ENCODE results near the gene ECT2L. TPM values are rescaled to one million over a fixed set of nuclear protein-coding genes. Genes with fewer than 3 reads are reported as not detected.

ECT2L gene
- polyA plus RNA-seq, 4 donors = 0.19 to 0.60 (median 0.27) TPM

GRCh38 chr6:138805016-138805765 is 9.3 kb downstream of the ECT2L start:
- DNase-seq (ENCODE audit: low read depth in 4 of 4, low spot score in 3 of 4) = no peak

- DNase-seq (ENCODE audit: low read depth in 4 of 4, low spot score in 3 of 4) = no peak
Measured at GRCh38 chr6:138806889-138807288, 11.0 kb downstream of the ECT2L start.

GRCh38 chr6:138809677-138810076 is 13.8 kb downstream of the ECT2L start:
- DNase-seq (ENCODE audit: low read depth in 4 of 4, low spot score in 3 of 4) = no peak

- no peak for DNase-seq (ENCODE audit: low read depth in 4 of 4, low spot score in 3 of 4)
Measured at GRCh38 chr6:138811866-138812265, 16.0 kb downstream of the ECT2L start.

GRCh38 chr6:138814179-138814834 is 18.4 kb downstream of the ECT2L start:
- DNase-seq (ENCODE audit: low read depth in 4 of 4, low spot score in 3 of 4) = no peak

GRCh38 chr6:138815221-138815620 is 19.3 kb downstream of the ECT2L start:
- no peak for DNase-seq (ENCODE audit: low read depth in 4 of 4, low spot score in 3 of 4)

- peak in 1 of 4 donors; percentile 52 for DNase-seq (ENCODE audit: low read depth in 4 of 4, low spot score in 3 of 4)
Measured at GRCh38 chr6:138815797-138816528, 20.1 kb downstream of the ECT2L start.

GRCh38 chr6:138817799-138818198 is 21.9 kb downstream of the ECT2L start:
- peak in 3 of 4 donors; percentile 64 to 76 (median 74) for DNase-seq (ENCODE audit: low read depth in 4 of 4, low spot score in 3 of 4)

- DNase-seq (ENCODE audit: low read depth in 4 of 4, low spot score in 3 of 4) = no peak
Measured at GRCh38 chr6:138818496-138819194, 22.8 kb downstream of the ECT2L start.

- no peak for DNase-seq (ENCODE audit: low read depth in 4 of 4, low spot score in 3 of 4)
Measured at GRCh38 chr6:138821519-138821918, 25.6 kb downstream of the ECT2L start.

- no peak for DNase-seq (ENCODE audit: low read depth in 4 of 4, low spot score in 3 of 4)
Measured at GRCh38 chr6:138824482-138825144, 28.7 kb downstream of the ECT2L start.

- no peak for DNase-seq (ENCODE audit: low read depth in 4 of 4, low spot score in 3 of 4)
Measured at GRCh38 chr6:138830248-138830647, 34.4 kb downstream of the ECT2L start.

- DNase-seq (ENCODE audit: low read depth in 4 of 4, low spot score in 3 of 4) = no peak
Measured at GRCh38 chr6:138832182-138832581, 36.3 kb downstream of the ECT2L start.

GRCh38 chr6:138833816-138834539 is 38.1 kb downstream of the ECT2L start:
- no peak for DNase-seq (ENCODE audit: low read depth in 4 of 4, low spot score in 3 of 4)

GRCh38 chr6:138837246-138837645 is 41.4 kb downstream of the ECT2L start:
- DNase-seq (ENCODE audit: low read depth in 4 of 4, low spot score in 3 of 4) = no peak

- DNase-seq (ENCODE audit: low read depth in 4 of 4, low spot score in 3 of 4) = no peak
Measured at GRCh38 chr6:138844192-138844591, 48.3 kb downstream of the ECT2L start.

- no peak for DNase-seq (ENCODE audit: low read depth in 4 of 4, low spot score in 3 of 4)
Measured at GRCh38 chr6:138847884-138848283, 52.0 kb downstream of the ECT2L start.

GRCh38 chr6:138848461-138848860 is 52.6 kb downstream of the ECT2L start:
- DNase-seq (ENCODE audit: low read depth in 4 of 4, low spot score in 3 of 4) = no peak

- DNase-seq (ENCODE audit: low read depth in 4 of 4, low spot score in 3 of 4) = no peak
Measured at GRCh38 chr6:138849791-138850190, 53.9 kb downstream of the ECT2L start.

GRCh38 chr6:138856654-138857053 is 60.8 kb downstream of the ECT2L start:
- no peak for DNase-seq (ENCODE audit: low read depth in 4 of 4, low spot score in 3 of 4)
